HG03135 (cell line): ENCODE measurements around the gene TGM1.
"Not testable (repeated sequence)": the region's sequence is repeated elsewhere in the genome, so short reads cannot be mapped to it uniquely, and the experiment has no call there.

Experiments
- ATAC-seq: cut with Tn5 transposase; IDR thresholded peaks from one replicate; pipeline ENCODE4 v1.9.1; 2021; ENCODE audit warnings: mild to moderate bottlenecking, moderate library complexity; ENCODE audit not compliant: unreplicated experiment

TGM1 gene

GRCh38 chr14:24255438-24255837 is 7.5 kb downstream of the TGM1 start:
- ATAC-seq: no peak

- no peak for ATAC-seq
These were observed 8.2 kb downstream of the TGM1 start for GRCh38 chr14:24254630-24255392.

GRCh38 chr14:24253936-24254335 is 9.0 kb downstream of the TGM1 start:
- no peak for ATAC-seq

DNA sequence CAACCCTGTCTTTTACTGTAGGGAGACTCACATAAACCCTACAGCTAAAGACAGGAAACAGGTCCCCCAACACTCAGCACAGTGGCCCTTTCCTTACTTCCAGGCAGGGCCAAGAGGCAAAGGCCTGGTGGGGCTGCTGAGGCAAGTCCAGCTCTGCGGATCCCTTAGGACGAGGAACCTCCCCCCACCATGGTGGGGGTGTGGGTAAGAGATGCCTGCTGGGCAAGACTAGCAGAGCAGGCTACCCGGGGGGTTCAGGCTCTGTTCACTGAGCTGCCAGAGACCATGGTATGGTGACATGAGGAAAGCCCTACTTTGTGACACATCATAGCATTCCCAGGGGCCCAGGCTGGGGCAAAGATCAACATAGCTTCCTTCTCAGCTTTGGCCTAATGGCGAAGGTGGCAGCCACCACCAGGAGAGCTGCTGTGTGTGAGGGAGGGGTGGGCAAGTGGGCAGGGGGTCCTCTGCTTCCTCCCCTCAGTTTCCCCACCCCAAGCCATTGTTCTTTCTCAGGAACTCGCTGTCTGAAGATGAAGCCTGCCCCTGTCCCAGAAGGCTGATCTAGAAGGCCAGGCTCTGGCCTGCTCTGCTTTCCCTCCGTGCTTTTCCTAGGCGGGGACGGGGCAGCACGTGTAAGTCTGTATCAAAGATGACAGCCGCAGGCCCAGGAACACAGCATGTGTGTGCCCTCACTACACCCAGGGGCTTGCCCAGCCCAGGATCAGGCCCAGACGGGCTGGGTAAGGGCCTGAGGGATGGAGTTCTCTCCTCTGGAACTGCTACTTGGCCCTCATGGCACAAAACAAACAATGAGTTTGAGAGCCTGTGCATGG is 10.5 kb downstream of the TGM1 start:
- ATAC-seq: no peak

DNA sequence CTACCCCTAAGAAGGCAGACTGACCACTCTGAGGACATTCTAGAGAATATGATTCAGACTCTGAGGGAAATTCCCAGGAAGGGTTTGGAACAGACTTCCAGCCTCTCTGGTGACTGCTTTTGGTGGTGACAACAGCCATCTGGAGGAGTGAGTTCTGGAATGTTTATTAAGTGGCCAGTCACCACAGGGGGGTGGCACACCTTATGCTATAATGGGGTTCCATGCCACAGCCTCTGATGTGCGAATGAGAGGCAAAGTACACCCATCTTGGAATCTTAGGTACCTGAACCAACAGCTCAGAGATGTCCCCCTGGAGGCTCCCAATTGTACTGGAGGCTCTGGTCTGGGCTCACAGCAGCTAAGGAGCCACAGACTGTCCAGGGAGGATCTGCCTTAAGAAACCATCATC is 11.1 kb downstream of the TGM1 start:
- no peak for ATAC-seq

DNA sequence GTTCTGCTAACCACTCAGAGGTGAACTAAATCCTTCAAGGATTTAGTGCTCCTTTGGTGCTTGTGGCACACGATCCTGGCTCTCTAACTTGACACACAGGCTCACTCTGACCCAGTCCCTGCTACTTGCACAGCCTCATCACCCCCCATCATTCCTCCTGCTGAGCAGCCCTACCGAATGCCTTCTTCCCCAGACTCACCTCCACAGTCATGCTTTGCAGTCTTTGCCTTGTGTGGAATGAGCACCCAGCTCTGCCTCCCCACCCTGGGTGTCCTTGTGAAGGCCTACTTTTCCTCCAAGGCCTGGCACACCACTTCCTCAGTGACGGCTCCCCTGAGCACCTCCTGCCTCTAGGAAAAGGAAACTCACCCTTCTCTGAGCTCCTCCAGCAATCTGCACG is 12.6 kb downstream of the TGM1 start:
- no peak for ATAC-seq

DNA sequence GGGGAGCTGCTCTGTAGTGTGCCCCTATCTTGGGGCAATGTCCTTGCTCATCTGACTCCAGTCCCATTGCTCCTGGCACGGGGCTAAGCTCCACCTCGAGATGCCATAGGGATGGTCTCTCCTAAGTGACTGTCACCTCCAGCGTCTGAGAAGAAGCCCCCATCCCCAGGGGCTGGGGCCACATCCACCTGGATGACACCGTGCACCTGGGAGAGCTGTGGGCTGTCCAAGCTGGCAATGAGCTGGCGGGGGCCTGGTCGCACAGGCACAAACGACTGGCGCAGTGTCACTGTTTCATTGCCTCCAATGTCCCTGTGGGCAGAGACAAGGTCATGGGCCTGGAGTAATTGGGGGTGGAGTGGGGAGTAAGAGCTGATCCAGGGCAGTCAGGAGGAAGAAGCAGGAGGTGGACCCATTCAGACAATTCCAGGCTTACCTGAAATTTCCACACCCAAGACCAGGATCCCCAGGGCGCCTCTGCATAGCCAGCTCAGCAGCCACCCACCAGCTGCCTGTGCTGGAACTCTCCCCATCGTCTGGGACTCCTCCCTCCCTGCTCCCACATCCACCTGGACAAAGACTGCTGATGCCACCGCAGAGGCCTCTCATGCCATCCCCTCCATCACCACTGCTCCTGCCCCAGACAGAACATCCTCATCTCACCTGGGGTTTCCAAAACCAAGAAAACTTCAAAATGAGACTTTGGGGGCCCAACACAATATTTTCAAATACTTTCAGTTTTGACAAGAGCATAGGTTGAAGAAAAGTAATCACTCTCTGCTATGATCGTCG is 13.6 kb downstream of the TGM1 start:
- ATAC-seq: no peak

DNA sequence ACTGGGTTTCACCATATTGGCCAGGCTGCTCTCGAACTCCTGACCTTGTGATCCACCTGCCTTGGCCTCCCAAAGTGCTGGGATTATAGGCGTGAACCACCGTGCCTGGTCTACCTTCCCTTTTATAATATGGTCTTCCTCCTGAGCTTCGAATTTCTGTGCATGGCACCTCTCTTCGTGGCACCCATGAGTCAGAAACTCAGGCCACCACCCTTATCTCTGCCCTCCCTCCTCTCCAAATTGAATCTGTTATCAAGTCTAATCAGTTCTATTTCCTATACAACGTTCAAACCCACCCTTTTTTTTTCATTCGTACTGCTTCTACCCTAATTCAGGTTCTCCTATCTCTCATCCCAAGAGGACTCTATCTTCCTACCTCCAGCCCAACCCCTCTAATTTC is 15.6 kb downstream of the TGM1 start:
- no peak for ATAC-seq

- no peak for ATAC-seq
These were observed 16.2 kb downstream of the TGM1 start for GRCh38 chr14:24246765-24247212.

DNA sequence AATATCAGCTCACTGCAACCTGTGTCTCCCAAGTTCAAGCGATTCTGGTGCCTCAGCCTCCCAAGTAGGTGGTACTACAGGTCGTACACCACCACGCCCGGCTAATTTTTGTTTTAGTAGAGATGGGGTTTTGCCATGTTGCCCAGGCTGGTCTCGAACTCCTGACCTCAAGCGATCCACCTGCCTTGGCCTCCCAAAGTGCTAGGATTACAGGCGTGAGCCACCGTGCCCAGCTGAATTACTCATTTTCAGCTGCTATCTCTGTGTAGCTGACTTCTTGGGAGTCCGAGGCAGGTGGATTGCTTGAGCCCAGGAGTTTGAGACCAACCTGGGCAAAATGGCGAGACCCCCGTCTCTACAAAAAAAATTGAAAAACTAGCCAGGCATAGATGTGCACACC is 17.6 kb downstream of the TGM1 start:
- ATAC-seq: not testable (repeated sequence)

DNA sequence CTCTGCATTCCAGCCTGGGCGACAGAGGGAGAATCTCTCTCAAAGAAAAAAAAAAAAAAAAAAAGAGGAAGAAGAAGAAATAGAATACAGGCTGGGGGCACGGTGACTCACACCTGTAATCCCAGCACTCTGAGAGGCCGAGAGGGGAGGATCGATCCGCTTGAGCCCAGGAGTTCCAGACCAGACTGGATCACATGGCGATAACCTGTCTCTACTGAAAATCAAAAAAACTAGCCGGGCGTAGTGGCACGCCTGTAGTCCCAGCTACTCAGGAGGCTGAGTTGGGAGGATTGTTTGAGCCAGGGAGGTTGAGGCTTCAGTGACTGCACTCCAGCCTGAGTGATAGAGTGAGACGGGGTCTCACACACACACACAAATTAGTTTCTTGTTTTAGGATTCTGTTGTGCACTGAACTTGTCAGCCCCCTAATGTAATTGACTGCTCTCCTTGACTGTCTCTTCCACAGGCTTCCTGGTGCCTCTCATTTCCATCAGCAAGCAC is 19.6 kb downstream of the TGM1 start:
- no peak for ATAC-seq

- ATAC-seq: peak; percentile 77
These were observed 21.0 kb downstream of the TGM1 start for GRCh38 chr14:24241829-24242443.

- ATAC-seq: no peak
These were observed 22.7 kb downstream of the TGM1 start for GRCh38 chr14:24240110-24240918.

- ATAC-seq: no peak
These were observed 24.4 kb downstream of the TGM1 start for GRCh38 chr14:24238527-24239037.

- ATAC-seq: no peak
These were observed 24.9 kb downstream of the TGM1 start for GRCh38 chr14:24238123-24238522.

- ATAC-seq: no peak
These were observed 25.5 kb downstream of the TGM1 start for GRCh38 chr14:24237463-24237955.

DNA sequence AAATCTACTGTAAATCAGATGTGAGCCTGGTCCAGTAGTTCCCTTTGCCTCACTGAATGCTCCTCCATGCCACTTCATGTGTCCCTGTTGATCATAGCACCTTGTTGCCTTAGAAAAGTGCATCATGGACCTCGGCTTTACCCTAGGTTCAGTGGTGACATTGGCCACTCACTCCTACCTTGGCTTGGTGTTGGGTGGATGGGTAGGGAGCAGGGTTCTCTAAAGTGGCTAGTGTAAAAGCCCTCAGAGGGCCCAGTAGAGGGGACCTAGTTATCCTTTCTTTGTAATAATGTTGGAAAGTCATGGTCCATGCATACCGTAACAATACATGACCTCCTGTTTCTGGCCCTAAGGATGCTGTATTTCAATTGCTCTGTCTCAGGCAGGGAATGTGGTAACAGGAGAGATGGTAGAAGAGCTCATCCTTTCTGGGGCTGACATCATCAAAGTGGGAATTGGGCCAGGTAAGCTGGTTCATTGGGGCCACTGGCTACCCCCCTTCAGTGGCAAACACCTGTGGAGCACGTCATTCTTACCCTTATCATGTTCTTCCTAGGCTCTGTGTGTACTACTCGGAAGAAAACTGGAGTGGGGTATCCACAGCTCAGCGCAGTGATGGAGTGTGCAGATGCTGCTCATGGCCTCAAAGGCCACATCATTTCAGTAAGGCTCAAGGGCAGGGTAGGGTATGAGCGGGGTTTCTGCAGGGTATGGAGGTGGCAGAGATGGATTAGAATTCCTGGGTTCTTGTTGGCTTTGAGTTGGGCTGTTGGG is 26.1 kb downstream of the TGM1 start:
- ATAC-seq: no peak

DNA sequence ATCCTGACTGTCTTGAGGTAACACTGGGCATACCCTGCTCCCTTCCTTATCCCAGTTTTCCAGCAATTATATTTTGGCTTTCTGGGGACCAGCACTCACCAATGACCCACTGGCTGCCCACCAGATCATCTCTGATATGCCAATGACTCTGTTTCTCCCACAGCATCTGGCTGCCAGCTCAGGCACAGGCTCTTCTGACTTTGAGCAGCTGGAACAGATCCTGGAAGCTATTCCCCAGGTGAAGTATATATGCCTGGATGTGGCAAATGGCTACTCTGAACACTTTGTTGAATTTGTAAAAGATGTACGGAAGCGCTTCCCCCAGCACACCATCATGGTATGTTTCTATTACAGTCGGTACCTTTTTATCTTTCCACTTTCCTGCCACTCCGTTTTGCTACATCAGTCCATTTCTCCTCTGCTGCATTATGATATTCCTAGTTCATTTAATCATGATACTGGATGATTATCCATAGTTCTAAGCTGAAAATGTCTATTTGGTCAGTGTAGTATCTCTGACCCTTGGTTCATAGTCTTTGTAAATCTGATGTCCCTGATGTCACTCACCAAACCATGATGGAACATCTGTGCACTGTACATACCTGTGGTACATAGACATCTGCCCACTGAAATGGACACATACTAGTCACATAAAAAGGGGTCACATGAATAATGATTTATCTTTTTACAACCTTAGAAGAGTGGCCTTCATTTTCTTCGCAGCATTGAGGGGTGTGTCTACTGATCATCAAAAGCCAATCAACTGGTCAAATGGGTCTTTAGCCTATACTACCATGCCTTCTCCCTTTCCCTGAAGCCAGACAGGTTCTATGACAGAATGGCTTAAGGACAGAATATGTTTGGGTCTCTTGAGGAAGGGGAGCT is 26.9 kb downstream of the TGM1 start:
- ATAC-seq: no peak
